Right kidney (tissue), 1 donor: Measurements from ENCODE around the gene IL7R.
"Not testable (repeated sequence)": the region's sequence is repeated elsewhere in the genome, so short reads cannot be mapped to it uniquely, and the experiment has no call there.

ENCODE experiments used
- DNase-seq: peaks from one replicate; pipeline ENCODE4 v3.0.0-alpha.2; 2016

Gene IL7R

GRCh38 chr5:35876454-35876853 lies 19.8 kb downstream of the IL7R start:
- no peak for DNase-seq

DNA sequence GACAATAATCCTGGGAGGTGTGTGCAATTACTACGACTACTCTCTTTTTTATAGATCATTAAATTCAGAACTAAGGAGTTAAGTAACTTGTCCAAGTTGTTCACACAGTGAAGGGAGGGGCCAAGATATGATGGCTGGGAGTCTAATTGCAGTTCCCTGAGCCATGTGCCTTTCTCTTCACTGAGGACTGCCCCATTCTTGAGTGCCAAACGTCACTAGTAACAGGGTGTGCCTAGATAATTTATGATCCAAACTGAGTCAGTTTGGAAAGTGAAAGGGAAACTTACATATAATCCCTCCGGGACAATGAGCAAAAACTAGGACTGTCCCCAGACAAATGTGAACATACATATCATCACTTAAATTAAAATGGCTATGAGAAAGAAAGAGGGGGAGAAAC lies 20.2 kb downstream of the IL7R start:
- DNase-seq: no peak

GRCh38 chr5:35877655-35878054 lies 21.0 kb downstream of the IL7R start:
- no peak for DNase-seq

- no peak for DNase-seq
Observed at GRCh38 chr5:35878079-35878478, 21.4 kb downstream of the IL7R start.

DNA sequence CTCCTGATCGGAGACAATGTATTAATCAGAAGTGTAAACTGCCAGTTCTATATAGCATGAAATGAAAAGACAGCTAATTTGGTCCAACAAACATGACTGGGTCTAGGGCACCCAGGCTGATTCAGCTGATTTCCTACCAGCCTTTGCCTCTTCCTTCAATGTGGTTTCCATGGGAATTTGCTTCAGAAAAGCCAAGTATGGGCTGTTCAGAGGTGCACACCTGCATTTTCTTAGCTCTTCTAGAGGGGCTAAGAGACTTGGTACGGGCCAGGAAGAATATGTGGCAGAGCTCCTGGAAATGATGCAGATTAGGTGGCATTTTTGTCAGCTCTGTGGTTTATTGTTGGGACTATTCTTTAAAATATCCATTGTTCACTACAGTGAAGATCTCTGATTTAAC lies 22.4 kb downstream of the IL7R start:
- no peak for DNase-seq

GRCh38 chr5:35879649-35880048 lies 23.0 kb downstream of the IL7R start:
- DNase-seq: no peak

DNA sequence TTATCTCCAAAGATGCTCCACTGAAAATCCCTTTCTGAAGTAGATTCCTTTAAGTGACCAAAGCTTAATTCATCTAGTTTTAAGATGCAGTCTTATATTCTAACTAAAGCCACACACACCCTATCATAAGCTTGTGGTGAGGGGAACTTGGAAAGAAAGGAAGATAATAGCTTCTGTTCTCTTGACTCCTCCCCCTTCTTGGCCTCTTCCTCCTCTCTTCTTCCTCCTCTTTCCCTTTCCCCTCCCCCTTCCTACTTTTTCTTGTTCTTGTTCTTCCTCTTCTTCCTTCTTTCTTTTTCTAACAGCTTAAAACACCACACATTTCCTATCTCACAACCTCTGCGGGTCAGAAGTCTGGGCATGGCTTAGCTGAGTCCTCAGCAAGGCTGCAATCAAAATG lies 23.5 kb downstream of the IL7R start:
- no peak for DNase-seq

- no peak for DNase-seq
Observed at GRCh38 chr5:35881758-35882157, 25.1 kb downstream of the IL7R start.

DNA sequence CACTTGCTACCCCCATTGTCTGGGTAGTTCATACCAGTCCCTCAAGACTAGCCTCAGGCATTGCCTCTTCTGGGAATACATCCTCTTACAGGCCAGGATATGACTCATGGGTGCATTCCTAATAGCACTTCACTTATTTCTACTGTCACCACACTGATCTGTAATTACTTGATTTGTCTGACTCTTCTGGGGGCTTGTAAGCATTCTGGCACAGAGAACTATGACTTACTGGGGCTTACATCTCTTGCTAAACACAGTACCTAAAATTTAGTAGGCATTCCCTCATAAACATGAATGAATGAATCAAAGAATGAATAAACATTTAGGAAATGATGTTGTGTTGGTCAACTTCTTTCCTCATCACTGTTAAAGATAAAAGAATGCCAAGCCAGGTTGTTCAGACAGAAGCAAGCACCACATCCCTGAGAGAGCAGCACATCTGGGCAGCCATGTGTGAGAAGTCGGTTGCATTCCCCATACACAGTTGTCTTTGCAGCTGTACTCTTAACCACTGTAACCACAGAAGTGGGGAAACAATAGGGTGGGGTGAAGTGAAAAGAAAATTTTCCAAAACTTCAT lies 27.6 kb downstream of the IL7R start:
- no peak for DNase-seq

DNA sequence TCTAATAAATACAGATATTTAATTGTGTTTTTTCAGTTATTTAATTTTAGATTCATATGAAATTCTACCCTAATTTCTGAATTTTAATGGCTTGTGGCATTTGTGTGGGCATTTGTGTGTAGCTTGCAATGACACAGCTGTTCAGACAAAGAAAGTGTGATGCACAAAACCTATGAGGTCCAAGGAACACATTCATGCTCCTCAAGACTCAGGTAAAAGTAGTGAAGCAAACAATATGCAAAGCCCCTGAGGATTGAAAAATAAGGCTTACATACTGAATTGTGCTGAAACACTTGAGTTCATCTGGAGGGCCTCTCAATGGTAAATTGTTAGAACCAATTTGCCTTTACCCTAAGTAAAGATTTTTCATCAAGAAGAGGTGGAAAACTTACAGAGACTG lies 28.1 kb downstream of the IL7R start:
- no peak for DNase-seq

- no peak for DNase-seq
Observed at GRCh38 chr5:35886381-35886780, 29.7 kb downstream of the IL7R start.

GRCh38 chr5:35887321-35888100 lies 30.8 kb downstream of the IL7R start:
- DNase-seq: no peak

GRCh38 chr5:35890021-35891020 lies 33.6 kb downstream of the IL7R start:
- no peak for DNase-seq

GRCh38 chr5:35892799-35893198 lies 36.1 kb downstream of the IL7R start:
- not testable (repeated sequence) for DNase-seq

GRCh38 chr5:35894131-35894530 lies 37.4 kb downstream of the IL7R start:
- DNase-seq: no peak

DNA sequence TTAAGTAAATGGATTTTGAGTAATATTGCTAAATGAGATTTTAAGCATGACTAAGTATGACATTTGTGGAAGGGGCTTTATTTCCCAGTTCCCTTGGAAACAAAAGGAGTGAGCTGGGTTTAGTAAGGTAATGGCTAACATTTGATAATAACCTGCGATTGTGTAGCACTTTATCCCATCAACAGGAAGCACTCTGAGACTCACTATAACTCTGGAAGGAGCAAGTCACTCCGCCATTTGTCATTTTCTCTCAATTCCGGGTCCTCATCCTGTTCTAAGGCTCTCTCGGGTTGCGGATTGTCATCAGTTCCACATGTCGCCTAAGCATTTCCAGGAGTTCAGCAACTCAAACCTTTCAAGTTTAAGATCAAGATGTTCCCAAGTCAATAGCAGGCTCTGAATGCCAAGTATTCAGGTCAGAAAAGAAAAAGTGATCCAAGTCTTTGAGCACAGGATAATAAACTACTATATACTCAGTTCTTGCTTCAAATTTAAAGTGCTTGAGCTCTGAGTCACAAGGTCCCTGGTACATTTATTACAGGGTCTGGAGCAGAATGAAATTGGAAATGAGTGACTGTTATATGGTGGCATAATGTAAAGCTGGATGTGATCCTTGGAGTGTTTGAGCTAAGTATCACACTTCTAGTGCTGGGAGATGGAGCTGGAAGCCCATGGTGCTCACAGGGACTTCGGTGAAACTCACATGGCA lies 42.4 kb downstream of the IL7R start:
- DNase-seq: no peak

GRCh38 chr5:35899800-35900199 lies 43.1 kb downstream of the IL7R start:
- DNase-seq: no peak

GRCh38 chr5:35900972-35901695 lies 44.4 kb downstream of the IL7R start:
- no peak for DNase-seq

GRCh38 chr5:35902046-35902672 lies 45.5 kb downstream of the IL7R start:
- DNase-seq: no peak

DNA sequence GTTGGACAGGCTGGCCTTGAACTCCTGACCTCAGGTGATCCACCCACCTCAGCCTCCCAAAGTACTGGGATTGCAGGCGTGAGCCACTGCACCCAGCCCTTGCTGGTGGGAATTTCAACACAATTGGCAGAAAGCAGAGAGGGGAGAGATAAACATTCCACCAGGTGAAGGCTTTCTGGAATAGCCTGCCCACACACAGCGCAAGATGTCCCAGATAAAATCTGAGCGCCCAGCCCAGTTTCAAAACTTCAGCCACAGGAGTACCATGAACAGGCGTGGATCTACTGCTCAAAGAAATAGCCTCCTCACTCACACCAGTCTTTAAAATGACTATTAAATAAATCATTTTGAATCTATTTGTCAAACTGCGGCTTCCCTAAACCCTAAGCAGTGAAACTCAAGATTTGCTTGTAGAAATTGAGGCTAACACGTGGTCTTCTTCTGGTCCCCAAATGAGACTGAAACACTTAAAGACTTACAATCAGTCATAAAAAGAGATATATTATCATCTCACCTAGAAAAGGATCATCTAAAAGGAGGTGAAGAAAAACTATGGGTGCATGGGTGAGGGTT lies 47.0 kb downstream of the IL7R start:
- DNase-seq: no peak
